SK-N-SH treated with all-trans-retinoic acid at 6 μM for 48 hours (cell line): ENCODE measurements around the gene APCDD1L.

Source experiments
- ARNTL ChIP-seq: fragments of 450-650 bp; formaldehyde crosslinking; IDR thresholded peaks from 2 replicates; pipeline ENCODE4 v1.5.0; 2020; ENCODE audit warnings: low read depth, mild to moderate bottlenecking, moderate library complexity, borderline replicate concordance
- CREB5 ChIP-seq: fragments of 250-450 bp; sonication (Bioruptor Pico); IDR thresholded peaks from 2 replicates; pipeline ENCODE4 v1.5.1; 2020; ENCODE audit warnings: low read depth, mild to moderate bottlenecking, moderate library complexity
- ISL1 ChIP-seq: fragments of 250-450 bp; sonication (Bioruptor Pico); IDR thresholded peaks from 2 replicates; pipeline ENCODE4 v2.1.2; 2022; ENCODE audit warnings: mild to moderate bottlenecking, moderate library complexity
- RARB ChIP-seq: fragments of 250-450 bp; sonication (Bioruptor Pico); IDR thresholded peaks from 2 replicates; pipeline ENCODE4 v1.8.0; 2021; ENCODE audit warnings: mild to moderate bottlenecking, moderate library complexity
- SNAI2 ChIP-seq: fragments of 250-450 bp; sonication (Bioruptor Pico); IDR thresholded peaks from 2 replicates; pipeline ENCODE4 v1.5.0; 2020; ENCODE audit warnings: mild to moderate bottlenecking, moderate library complexity
- TOX ChIP-seq: fragments of 250-450 bp; sonication (Bioruptor Pico); IDR thresholded peaks from 2 replicates; pipeline ENCODE4 v1.8.0; 2021; ENCODE audit warnings: mild to moderate bottlenecking, moderate library complexity, borderline replicate concordance
- ZC3H10 ChIP-seq: fragments of 250-450 bp; sonication (Bioruptor Pico); IDR thresholded peaks from 2 replicates; pipeline ENCODE4 v1.5.1; 2021; ENCODE audit warnings: mild to moderate bottlenecking, moderate library complexity
- ZFP3 ChIP-seq: fragments of 250-450 bp; sonication (Bioruptor Pico); IDR thresholded peaks from 2 replicates; pipeline ENCODE4 v1.5.0; 2020; ENCODE audit warnings: mild to moderate bottlenecking, moderate library complexity
- ZFP30 ChIP-seq: fragments of 450-650 bp; formaldehyde crosslinking; IDR thresholded peaks from 2 replicates; pipeline ENCODE4 v1.5.0; 2022; ENCODE audit warnings: mild to moderate bottlenecking, moderate library complexity
- ZNF8 ChIP-seq: fragments of 450-650 bp; formaldehyde crosslinking; IDR thresholded peaks from 2 replicates; pipeline ENCODE4 v1.5.0; 2020; ENCODE audit warnings: mild to moderate bottlenecking, moderate library complexity

GRCh38 chr20:58497076-58497641 lies 18.0 kb downstream of the APCDD1L start:
- no peak for TF ChIP-seq ISL1
- no peak for TF ChIP-seq CREB5 (CRISPR knock-in tag)
- no peak for TF ChIP-seq ARNTL (CRISPR knock-in tag)
- no peak for TF ChIP-seq ZFP30 (CRISPR knock-in tag)
- TF ChIP-seq ZFP3: no peak
- no peak for TF ChIP-seq ZNF8 (CRISPR knock-in tag)
- no peak for TF ChIP-seq SNAI2 (CRISPR knock-in tag)
- TF ChIP-seq ZC3H10: no peak
- no peak for TF ChIP-seq RARB (CRISPR knock-in tag)
- no peak for TF ChIP-seq TOX (CRISPR knock-in tag)
